Astrocyte of the cerebellum (primary cell): ENCODE data around the gene EXOC1L.

Experiments
- DNase-seq: peaks from one replicate; pipeline ENCODE4 v3.0.0-alpha.2; 2011; ENCODE audit warnings: low read depth
- H3K4me3 ChIP-seq: 2 replicates; pipeline ENCODE4 v1.5.1; 2011; ENCODE audit warnings: mild to moderate bottlenecking, low read depth, low read length, moderate library complexity
- CTCF ChIP-seq: IDR thresholded peaks from 2 replicates; pipeline ENCODE4 v1.5.1; 2012; ENCODE audit warnings: low read length, low read depth, moderate library complexity, mild to moderate bottlenecking; ENCODE audit errors: missing control alignments
- in situ Hi-C: cut with HindIII; loops from 2 replicates; pipeline ENCODE4 v1.10.0; 2017; ENCODE audit warnings: low sequenced_read_pairs

EXOC1L gene

GRCh38 chr4:55817691-55818090, 1.9 kb upstream of the EXOC1L start:
- no peak for DNase-seq
- no peak overlapping the region for H3K4me3 ChIP-seq
- TF ChIP-seq CTCF = no peak
- in situ Hi-C loops = no loop called here

GRCh38 chr4:55820279-55820678, 689 bp downstream of the EXOC1L start:
- in situ Hi-C loops = no loop called here
- TF ChIP-seq CTCF = no peak
- no peak overlapping the region for H3K4me3 ChIP-seq
- DNase-seq = no peak

DNA sequence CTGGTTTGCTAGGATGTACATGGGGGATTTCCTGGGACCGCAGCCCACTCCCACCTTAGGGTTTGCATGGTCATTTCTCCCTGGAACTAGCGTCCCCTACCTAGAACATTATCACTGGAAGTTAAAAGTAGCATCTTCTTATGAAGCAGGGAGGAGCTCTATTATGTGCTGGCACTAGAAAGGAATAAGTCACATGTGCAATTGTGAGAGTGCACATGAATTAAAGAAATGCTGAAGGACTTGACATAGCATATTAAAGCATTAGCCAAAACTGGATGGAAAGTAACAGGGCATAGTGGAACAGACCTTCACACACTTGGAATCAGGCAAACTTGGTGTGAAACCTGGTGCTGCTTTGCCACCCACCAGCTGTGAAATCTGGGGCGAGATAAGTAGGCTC, 2.7 kb downstream of the EXOC1L start:
- DNase-seq = no peak
- in situ Hi-C loops = no loop called here
- no peak overlapping the region for H3K4me3 ChIP-seq
- TF ChIP-seq CTCF = no peak

GRCh38 chr4:55824865-55825264, 5.3 kb downstream of the EXOC1L start:
- no peak for TF ChIP-seq CTCF
- no peak for DNase-seq
- in situ Hi-C loops = no loop called here
- H3K4me3 ChIP-seq = no peak overlapping the region

DNA sequence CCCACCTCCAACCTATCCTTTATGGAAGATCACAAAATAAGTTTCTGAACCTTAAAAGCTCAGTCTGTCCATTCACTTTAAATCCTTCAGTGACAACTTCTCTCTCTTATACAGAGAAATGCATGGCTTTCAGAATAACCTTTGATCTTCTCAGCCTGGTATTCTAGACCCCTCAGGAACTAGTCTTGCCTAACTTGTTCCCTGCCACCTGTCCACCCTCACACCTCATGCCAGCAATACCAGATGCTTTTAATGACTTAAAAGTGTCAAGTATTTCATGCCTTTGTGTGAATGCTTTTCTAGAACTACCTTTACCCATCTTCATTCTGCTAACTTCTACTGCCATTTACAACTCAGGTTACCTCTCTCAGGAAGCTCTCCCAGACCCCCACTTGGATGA, 7.4 kb downstream of the EXOC1L start:
- DNase-seq = no peak
- in situ Hi-C loops = no loop called here
- TF ChIP-seq CTCF = no peak
- H3K4me3 ChIP-seq = no peak overlapping the region

DNA sequence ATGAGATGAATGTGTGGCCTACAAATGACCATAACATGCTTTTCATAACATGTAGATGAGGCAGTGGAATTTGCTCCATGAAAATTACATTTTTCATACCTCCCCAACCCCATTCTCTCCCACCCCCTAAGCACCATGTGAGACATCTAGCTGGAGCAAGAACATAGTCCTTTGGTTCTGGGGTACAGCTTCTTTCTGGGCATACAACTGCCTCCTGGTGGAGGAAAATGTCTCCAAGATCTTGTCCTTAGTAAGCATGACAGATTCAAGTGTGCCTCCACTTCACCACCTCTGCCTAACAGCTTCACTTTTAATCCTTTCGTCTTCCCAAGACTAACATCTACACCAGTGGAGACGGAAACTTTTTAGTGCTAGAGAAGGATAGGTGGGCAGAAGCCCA, 8.0 kb downstream of the EXOC1L start:
- no peak overlapping the region for H3K4me3 ChIP-seq
- no peak for DNase-seq
- TF ChIP-seq CTCF = no peak
- in situ Hi-C loops = no loop called here

- in situ Hi-C loops = no loop called here
- H3K4me3 ChIP-seq = no peak overlapping the region
- TF ChIP-seq CTCF = no peak
- no peak for DNase-seq
These were observed 10.5 kb downstream of the EXOC1L start for GRCh38 chr4:55830048-55830447.
